K562 (cell line): ENCODE data around the gene LTA4H. TPM values are rescaled to one million over a fixed set of nuclear protein-coding genes. Genes with fewer than 3 reads are reported as not detected.
"Not testable (repeated sequence)": the region's sequence is repeated elsewhere in the genome, so short reads cannot be mapped to it uniquely, and the experiment has no call there.

Source experiments
- ATAC-seq: fragments of 200-7000 bp; cut with Tn5 transposase; 3 replicates; pipeline ENCODE4 v1.9.1; 2020; ENCODE audit warnings: moderate library complexity
- BruUV-seq: library from RNA; stranded (reverse); fragments of 400-500 nt; replicated peaks from 2 replicates; lab custom pipeline; 2021; lab: Mats Ljungman, UMichigan
- CTCF ChIA-PET: fragments of 300-600 bp; formaldehyde crosslinking; extraction: SDS; loops from one replicate; lab custom pipeline; 2021; ENCODE audit warnings: low intra/inter-chr PET ratio; lab: Yijun Ruan, JAX
- POLR2A ChIA-PET: fragments of 300-600, 350-650 bp; sonication (Branson Sonifier 250); formaldehyde crosslinking; extraction: SDS; loops from one replicate; lab custom pipeline; 2021; ENCODE audit warnings: antibody characterized with exemption, inconsistent platforms; lab: Yijun Ruan, JAX
- DNase-seq, 4 experiments: peaks; one replicate each; pipeline versions ENCODE4 v3.0.0 to v3.0.0-alpha.2; 2011 to 2018; ENCODE audit warnings: low spot score in 3 of 4, mixed read lengths in 3 of 4; ENCODE audit errors: extremely low read depth in 1 of 4
- FAIRE-seq: peaks from 2 replicates; lab custom pipeline; 2011; peaks lifted over from hg19 to GRCh38; lab: Jason Lieb, UNC
- H2AFZ ChIP-seq: 2 replicates; pipeline ENCODE4 v1.6.0; 2011; ENCODE audit warnings: low read depth, low read length, control low read depth, inconsistent platforms
- H3K27ac ChIP-seq: fragments of 200-600 bp; 3 replicates; pipeline ENCODE4 v1.8.0; 2011; ENCODE audit warnings: low read depth, mild to moderate bottlenecking, control low read depth, inconsistent platforms, low read length, moderate library complexity, mixed read lengths; ENCODE audit errors: extremely low read depth
- H3K27me3 ChIP-seq, 2 experiments: fragments of 300-600 bp in 1 of 2; 2 replicates in 1 of 2; 3 replicates in 1 of 2; pipeline versions ENCODE4 v1.6.0 to v1.8.0; 2011; ENCODE audit warnings: inconsistent platforms in 2 of 2, low read length in 2 of 2, mild to moderate bottlenecking in 1 of 2, mixed read lengths in 1 of 2, moderate library complexity in 1 of 2; ENCODE audit not compliant: control insufficient read depth in 2 of 2, insufficient read depth in 2 of 2
- H3K36me3 ChIP-seq: fragments of 300-600 bp; 3 replicates; pipeline ENCODE4 v1.8.0; 2011; ENCODE audit warnings: mild to moderate bottlenecking, low read length, inconsistent platforms; ENCODE audit not compliant: control insufficient read depth, insufficient read depth
- H3K4me1 ChIP-seq, 2 experiments: fragments of 200-600 bp in 1 of 2; replicated peaks in 1 of 2; 2 replicates in 1 of 2; 3 replicates in 1 of 2; pipeline versions ENCODE4 v1.5.1 to v1.8.0; 2011; ENCODE audit warnings: inconsistent platforms in 2 of 2, low read length in 2 of 2, mild to moderate bottlenecking in 1 of 2, mixed read lengths in 1 of 2, moderate library complexity in 1 of 2; ENCODE audit not compliant: control insufficient read depth in 2 of 2, insufficient read depth in 2 of 2
- H3K4me2 ChIP-seq: 2 replicates; pipeline ENCODE4 v1.6.1; 2011; ENCODE audit warnings: low read length, control low read depth, inconsistent platforms, mixed read lengths; ENCODE audit not compliant: insufficient read depth
- H3K4me3 ChIP-seq: fragments of 200-600 bp; sonication (generic), shearing (Covaris generic); 2 replicates; pipeline ENCODE4 v1.5.1; 2016; ENCODE audit warnings: control low read depth, inconsistent platforms
- H3K79me2 ChIP-seq: fragments of 200-600 bp; 3 replicates; pipeline ENCODE4 v1.8.0; 2011; ENCODE audit warnings: low read length, inconsistent platforms; ENCODE audit not compliant: control insufficient read depth, insufficient read depth
- H3K9ac ChIP-seq, 2 experiments: 2 replicates each; pipeline versions ENCODE4 v1.6.0 to v1.6.1; 2011; ENCODE audit warnings: low read depth in 2 of 2, low read length in 2 of 2, control low read depth in 1 of 2, inconsistent platforms in 1 of 2, mild to moderate bottlenecking in 1 of 2, mixed read lengths in 1 of 2; ENCODE audit not compliant: insufficient read depth in 1 of 2
- H3K9me1 ChIP-seq: one replicate; pipeline ENCODE4 v1.6.0; 2011; ENCODE audit warnings: inconsistent platforms, mild to moderate bottlenecking, low read length, moderate library complexity; ENCODE audit not compliant: control insufficient read depth, insufficient read depth
- H3K9me3 ChIP-seq: replicated peaks from 2 replicates; pipeline ENCODE4 v1.5.1; 2011; ENCODE audit warnings: low read depth, low read length, inconsistent platforms; ENCODE audit not compliant: control insufficient read depth, insufficient read depth
- H4K20me1 ChIP-seq: replicated peaks from 2 replicates; pipeline ENCODE4 v1.6.1; 2011; ENCODE audit warnings: low read length, inconsistent platforms, mixed read lengths; ENCODE audit not compliant: control insufficient read depth, insufficient read depth
- CREBBP ChIP-seq: IDR thresholded peaks from one replicate; pipeline ENCODE4 v1.6.1; 2012; ENCODE audit warnings: low read depth, mild to moderate bottlenecking, control low read depth, inconsistent platforms, low read length
- TAF1 ChIP-seq: IDR thresholded peaks from 2 replicates; pipeline ENCODE4 v1.6.1; 2011; ENCODE audit warnings: mild to moderate bottlenecking, low read length, moderate library complexity; ENCODE audit not compliant: insufficient read depth, control insufficient read depth, severe bottlenecking; ENCODE audit errors: extremely low read depth
- ZNF23 ChIP-seq: fragments of 250-450 bp; sonication (Bioruptor Pico); IDR thresholded peaks from 2 replicates; pipeline ENCODE4 v1.4.0; 2020; ENCODE audit warnings: mild to moderate bottlenecking
- WGBS: fragments of 100-300 bp; shearing (Covaris generic); methylation state at CpG from one replicate; pipeline ENCODE4 v1.1.6; 2016; ENCODE audit warnings: low coverage, mixed read lengths; ENCODE audit not compliant: insufficient coverage; ENCODE audit errors: missing lambda C conversion rate; 5-methylcytosine and 5-hydroxymethylcytosine counted together
- in situ Hi-C: fragments of 300-500 bp; cut with MboI; formaldehyde crosslinking; loops from 4 replicates; pipeline ENCODE4 v1.15.0; 2018; ENCODE audit warnings: inconsistent platforms, mixed read lengths
- intact Hi-C: fragments of 100-400 bp; cut with micrococcal nuclease; formaldehyde crosslinking; loops from 2 replicates; pipeline ENCODE4 v1.14.2; 2022
- polyA plus RNA-seq, 8 experiments: library from polyadenylated mRNA; depleted of rRNA in 4 of 8; stranded (reverse) in 5 of 8; unstranded in 3 of 8; fragments of >200 nt; fragmentation: Nextera tagmentation in 2 of 8; fragmentation: Illumina TruSeq in 1 of 8; extraction: Ambion mirVana in 2 of 8; extraction: Trizol in 1 of 8; gene quantifications; 2 replicates each; pipeline versions ENCODE4 v1.2.1 to v1.2.3, GENCODE V29; 2011 to 2014; ENCODE audit warnings: inconsistent platforms in 1 of 8, missing spikeins in 1 of 8
- total RNA-seq, 7 experiments: library from RNA; depleted of rRNA in 6 of 7; stranded (reverse); fragments of >200 nt in 6 of 7; fragmentation: Illumina TruSeq in 2 of 7; extraction: Trizol in 2 of 7; gene quantifications; 2 replicates each; pipeline versions ENCODE4 v1.2.1 to v1.2.3, GENCODE V29; 2011 to 2021; ENCODE audit warnings: low replicate concordance in 1 of 7
- TF ChIP-seq, protein P1 (sequence below): sonication (generic); formaldehyde crosslinking; IDR thresholded peaks from 2 replicates; pipeline ENCODE4 v1.8.0; 2022; ENCODE audit warnings: mild to moderate bottlenecking, missing genetic modification reagents

Gene LTA4H
- total and polyA plus RNA-seq, 9 of the 15 experiments (the other 6 are each of a cell fraction or from before 2014, with no cell fraction given), result 25.2 to 58.1 (median 40.5) TPM

DNA sequence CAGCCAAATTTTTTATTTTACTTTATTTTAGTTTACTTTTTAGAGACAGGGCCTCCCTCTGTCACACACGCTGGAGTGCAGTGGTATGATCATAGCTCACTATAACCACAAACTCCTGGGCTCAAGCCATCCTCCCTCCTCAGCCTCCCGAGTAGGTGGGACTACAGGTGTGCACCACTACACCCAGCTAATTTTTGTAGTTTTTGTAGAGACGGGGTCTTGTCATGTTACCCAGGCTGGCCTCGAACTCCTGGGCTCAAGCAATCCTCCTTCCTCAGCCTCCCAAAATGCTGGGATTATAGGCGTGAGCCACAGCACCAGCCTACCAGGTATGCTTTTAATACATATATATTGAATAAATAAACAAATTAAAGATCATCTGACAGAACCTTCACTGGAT lies 32.7 kb upstream of the LTA4H start:
- Histone ChIP-seq H3K27ac (no peak overlapping the region), H2AFZ (no peak overlapping the region), H3K79me2 (no peaks in the 10 kb centered on the region), H3K27me3 (peaks cover 11 to 46% of the 10 kb centered on the region in 2 experiments; a peak in 4 of 5 replicates), H4K20me1 (no peaks in the 10 kb centered on the region), H3K4me2 (no peak overlapping the region), H3K9ac (no peak overlapping the region), H3K9me1 (no peaks in the 10 kb centered on the region), H3K9me3 (no peaks in the 10 kb centered on the region), H3K4me3 (no peak overlapping the region), H3K4me1 (no peaks in the 10 kb centered on the region), H3K36me3 (no peaks in the 10 kb centered on the region)
- ATAC-seq, result no peak
- TF ChIP-seq ZNF23 (CRISPR knock-in tag) (no peak), CREBBP (no peak), TAF1 (no peak)
- TF ChIP-seq, protein P1, sequence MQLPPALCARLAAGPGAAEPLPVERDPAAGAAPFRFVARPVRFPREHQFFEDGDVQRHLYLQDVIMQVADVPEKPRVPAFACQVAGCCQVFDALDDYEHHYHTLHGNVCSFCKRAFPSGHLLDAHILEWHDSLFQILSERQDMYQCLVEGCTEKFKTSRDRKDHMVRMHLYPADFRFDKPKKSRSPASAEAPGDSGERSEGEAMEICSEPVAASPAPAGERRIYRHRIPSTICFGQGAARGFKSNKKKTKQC, result no peak
- no peak for FAIRE-seq
- ChIA-PET CTCF (interaction anchor here (0.5 kb wide), 1 partner anchor 790 kb away, joined by 3 read pairs; no protein-coding TSS in a partner anchor), POLR2A (no interaction called here)
- no peak for DNase-seq
- 2% methylated on average over 5 of the region's 5 CpGs for WGBS
- in situ Hi-C loops (loop anchor here (5.0 to 10.0 kb wide), 2 partner anchors 147 to 444 kb away; no protein-coding TSS in a partner anchor), intact Hi-C loops (no loop called here)
- BruUV-seq, result no TSS peak

DNA sequence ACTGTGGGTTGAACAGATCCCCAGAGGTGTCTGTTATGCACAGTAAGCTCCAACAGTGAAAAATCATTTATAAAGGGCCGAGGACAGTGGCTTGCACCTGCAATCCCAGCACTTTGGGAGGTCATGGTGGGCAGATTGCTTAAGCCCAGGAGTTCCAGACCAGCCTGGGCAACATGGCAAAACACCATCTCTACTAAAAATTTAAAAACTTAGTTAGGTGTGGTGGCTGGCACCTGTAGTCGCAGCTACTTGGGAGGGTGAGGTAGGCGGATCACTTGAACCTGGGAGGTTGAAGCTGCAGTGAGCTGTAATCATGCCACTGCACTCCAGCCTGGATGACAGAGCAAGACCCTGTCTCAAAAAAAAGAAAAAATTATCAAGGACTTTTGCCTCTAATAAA lies 30.4 kb upstream of the LTA4H start:
- POLR2A ChIA-PET, result interaction anchor here (0.6 to 0.7 kb wide), 2 partner anchors 108 to 407 kb away, joined by 3 read pairs; no protein-coding TSS in a partner anchor
- CTCF ChIA-PET, result interaction anchor here (0.6 kb wide), 1 partner anchor 149 kb away, joined by 3 read pairs; no protein-coding TSS in a partner anchor
- DNase-seq, H3K36me3 ChIP-seq, intact Hi-C loops, H3K9ac ChIP-seq, H4K20me1 ChIP-seq, BruUV-seq, H3K9me1 ChIP-seq, H3K4me1 ChIP-seq, H3K4me3 ChIP-seq, H3K79me2 ChIP-seq, H3K9me3 ChIP-seq, FAIRE-seq, H2AFZ ChIP-seq, H3K27ac ChIP-seq, ATAC-seq, H3K4me2 ChIP-seq: not testable (repeated sequence)
- 11% methylated on average over 3 of the region's 3 CpGs for WGBS
- in situ Hi-C loops, result loop anchor here (5.0 to 10.0 kb wide), 2 partner anchors 149 to 447 kb away; no protein-coding TSS in a partner anchor
- H3K27me3 ChIP-seq, result peaks cover 3 to 35% of the 10 kb centered on the region in 2 experiments; a peak in 3 of 5 replicates
